Measurements from ENCODE around the gene TPPP.
"Not testable (repeated sequence)": the region's sequence is repeated elsewhere in the genome, so short reads cannot be mapped to it uniquely, and the experiment has no call there.

TPPP gene

DNA sequence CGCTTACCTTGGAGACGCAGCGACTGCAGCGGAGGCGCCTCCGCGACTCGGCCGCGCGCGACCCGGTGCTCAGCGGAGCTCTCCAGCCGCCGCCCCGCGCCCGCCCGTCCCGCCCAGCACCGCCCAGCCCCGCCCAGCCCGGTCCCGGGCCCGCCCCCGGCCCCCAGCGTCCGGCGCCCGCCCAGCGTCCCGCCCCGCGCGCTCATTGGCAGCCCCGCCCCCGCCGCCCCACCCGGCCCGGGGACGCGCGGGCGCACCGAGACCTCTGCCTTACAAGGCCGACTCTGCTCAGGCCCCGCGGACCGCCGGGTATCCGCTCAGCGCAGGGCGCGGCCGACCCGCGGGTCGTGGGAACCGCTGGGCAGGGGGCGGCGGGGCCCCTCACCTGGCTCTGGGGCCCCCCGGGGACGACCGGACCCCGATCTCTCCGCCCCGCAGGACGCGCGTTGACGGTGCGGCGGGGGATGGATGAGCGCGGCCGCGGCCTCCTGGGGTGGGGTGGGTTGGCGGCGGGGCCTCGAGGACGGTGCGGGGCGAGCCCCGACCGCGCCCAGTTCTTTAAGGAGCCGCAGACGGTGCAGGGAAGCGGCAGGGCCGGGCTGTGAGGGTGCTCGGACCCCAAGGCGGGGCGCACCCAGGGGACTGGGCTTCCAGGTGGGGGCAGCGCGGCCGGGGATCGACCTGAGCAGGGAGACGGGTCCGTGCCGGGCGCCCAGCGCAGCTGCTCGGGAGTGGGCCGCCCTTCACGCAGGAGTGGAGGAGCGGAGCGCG, at the start of gene TPPP:
Gene TPPP, minus strand, starts transcription at position 82 of the 771 bp plus-strand sequence. CDS start 15,292 bp downstream, outside the sequence.
- Histone ChIP-seq H2AFZ (ENCODE audit: low read length) (peak within 1 kb of the TSS; percentile 89), H3K9ac (ENCODE audit: low read length) (peak within 1 kb of the TSS; percentile 65; the same call in 1 of the 2 replicates)

DNA sequence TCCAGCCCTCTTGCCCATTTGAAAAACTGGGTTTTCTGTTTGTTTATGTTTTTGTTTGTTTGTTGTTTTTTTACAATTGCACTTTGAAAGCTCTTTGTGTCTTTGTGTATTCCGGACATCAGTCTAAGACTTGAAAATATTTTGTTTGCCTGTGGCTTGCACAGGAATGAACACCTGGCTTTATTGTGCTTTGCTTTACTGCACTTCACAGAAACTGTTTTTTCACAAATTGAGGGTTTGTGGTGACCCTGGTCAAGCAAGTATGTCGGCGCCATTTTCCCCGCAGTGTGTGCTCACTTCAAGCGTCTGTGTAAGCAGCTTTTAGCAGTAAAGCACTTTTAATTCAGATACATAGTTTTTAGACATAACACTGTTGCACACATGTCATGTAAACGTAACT, 49.1 kb upstream of the TPPP start:
- H4K20me1 ChIP-seq (ENCODE audit: insufficient read depth, low read length); H3K36me3 ChIP-seq (replicated peaks; ENCODE audit: insufficient read depth, low read length); H3K79me2 ChIP-seq (ENCODE audit: low read length); H3K4me3 ChIP-seq (ENCODE audit: low read length); H3K9me2 ChIP-seq (replicated peaks; ENCODE audit: insufficient read depth, low read length); H3K4me1 ChIP-seq (ENCODE audit: low read length); H3K9ac ChIP-seq (ENCODE audit: low read length); H3K27me3 ChIP-seq (replicated peaks; ENCODE audit: insufficient read depth, low read length); H3K9me3 ChIP-seq (replicated peaks; ENCODE audit: insufficient read depth, low read length); H3F3A ChIP-seq (ENCODE audit: insufficient read depth, low read length): not testable (repeated sequence)
- Histone ChIP-seq H3K27ac (ENCODE audit: low read length) (peak overlapping the region; percentile 38; the same call in 1 of the 2 replicates), H3K4me2 (ENCODE audit: low read depth, low read length) (peak overlapping the region; percentile 49; the same call in 1 of the 2 replicates), H2AFZ (ENCODE audit: low read length) (peak overlapping the region; percentile 16; the same call in 1 of the 2 replicates)
- DNase-seq = peak; percentile 85

More for the DNA sequence above, at the start of gene TPPP:
- not testable (repeated sequence) for H3K79me2 ChIP-seq (ENCODE audit: low read length); H3K9me2 ChIP-seq (replicated peaks; ENCODE audit: insufficient read depth, low read length); H3K36me3 ChIP-seq (replicated peaks; ENCODE audit: insufficient read depth, low read length); H3K27ac ChIP-seq (ENCODE audit: low read length); H3F3A ChIP-seq (ENCODE audit: insufficient read depth, low read length); H3K4me1 ChIP-seq (ENCODE audit: low read length); H3K27me3 ChIP-seq (replicated peaks; ENCODE audit: insufficient read depth, low read length); H4K20me1 ChIP-seq (ENCODE audit: insufficient read depth, low read length); H3K9me3 ChIP-seq (replicated peaks; ENCODE audit: insufficient read depth, low read length)
- Histone ChIP-seq H3K4me3 (ENCODE audit: low read length) (peak within 1 kb of the TSS; percentile 64), H3K4me2 (ENCODE audit: low read depth, low read length) (peak within 1 kb of the TSS; percentile 84)
- peak; percentile 90 for DNase-seq

DNA sequence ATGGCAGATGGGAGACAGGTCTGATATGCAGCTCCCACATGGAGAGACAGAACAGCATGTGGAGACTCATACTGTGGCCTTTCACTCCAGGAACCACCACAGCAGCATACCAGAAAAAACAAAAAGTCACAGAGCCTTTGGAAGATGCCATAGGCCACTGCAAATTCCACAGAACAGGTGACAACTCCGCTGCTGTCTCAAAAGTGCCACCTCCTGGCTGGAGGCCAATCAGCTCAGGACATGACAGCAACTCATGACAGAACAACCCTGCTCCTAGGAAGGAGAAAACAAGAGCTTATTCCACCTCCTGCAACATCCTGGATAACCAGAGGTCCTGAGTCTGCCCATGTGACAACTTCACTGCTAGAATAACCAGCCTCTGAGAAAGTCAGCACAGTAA, 41.0 kb upstream of the TPPP start:
- H4K20me1 ChIP-seq (ENCODE audit: insufficient read depth, low read length); DNase-seq; H3K27me3 ChIP-seq (replicated peaks; ENCODE audit: insufficient read depth, low read length); H3K4me3 ChIP-seq (ENCODE audit: low read length); H3K9ac ChIP-seq (ENCODE audit: low read length); H2AFZ ChIP-seq (ENCODE audit: low read length); H3F3A ChIP-seq (ENCODE audit: insufficient read depth, low read length); H3K79me2 ChIP-seq (ENCODE audit: low read length); H3K27ac ChIP-seq (ENCODE audit: low read length); H3K36me3 ChIP-seq (replicated peaks; ENCODE audit: insufficient read depth, low read length); H3K4me1 ChIP-seq (ENCODE audit: low read length); H3K4me2 ChIP-seq (ENCODE audit: low read depth, low read length); H3K9me2 ChIP-seq (replicated peaks; ENCODE audit: insufficient read depth, low read length); H3K9me3 ChIP-seq (replicated peaks; ENCODE audit: insufficient read depth, low read length): not testable (repeated sequence)

DNA sequence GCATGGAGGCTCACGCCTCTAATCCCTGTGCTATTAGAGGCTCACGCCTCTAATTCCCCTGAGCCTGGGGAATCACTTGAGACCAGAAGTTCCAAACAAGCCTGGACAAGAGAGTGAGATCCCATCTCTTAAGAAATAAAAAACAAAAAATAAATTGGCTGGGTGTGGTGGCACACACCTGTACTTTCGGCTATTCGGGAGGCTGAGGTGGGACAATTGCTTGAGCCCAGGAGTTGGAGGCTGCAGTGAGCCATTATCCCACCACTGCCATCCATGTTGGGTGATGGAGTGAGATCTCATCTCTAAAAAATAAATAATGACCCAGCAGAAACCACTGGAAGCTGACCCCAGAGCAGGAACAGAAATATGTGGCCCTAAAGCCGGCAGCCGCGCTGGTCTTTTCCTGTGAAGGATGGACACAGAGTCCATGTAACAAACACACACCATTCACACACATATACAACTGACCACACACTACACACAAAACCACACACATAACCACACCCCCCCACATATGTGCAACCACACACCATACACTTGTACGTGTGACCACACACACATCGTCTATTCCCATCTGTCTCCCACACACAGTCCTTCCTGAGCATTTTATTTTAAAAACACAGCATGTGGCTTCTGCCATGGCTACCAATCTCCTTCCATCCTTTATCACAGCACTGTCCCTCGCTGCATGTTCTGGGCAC, 39.8 kb upstream of the TPPP start:
- not testable (repeated sequence) for H3K27ac ChIP-seq (ENCODE audit: low read length); H3K79me2 ChIP-seq (ENCODE audit: low read length); H3K27me3 ChIP-seq (replicated peaks; ENCODE audit: insufficient read depth, low read length); H4K20me1 ChIP-seq (ENCODE audit: insufficient read depth, low read length); H3K9ac ChIP-seq (ENCODE audit: low read length); H3K4me1 ChIP-seq (ENCODE audit: low read length); H2AFZ ChIP-seq (ENCODE audit: low read length); H3K4me3 ChIP-seq (ENCODE audit: low read length); DNase-seq; H3K4me2 ChIP-seq (ENCODE audit: low read depth, low read length); H3K9me2 ChIP-seq (replicated peaks; ENCODE audit: insufficient read depth, low read length); H3K9me3 ChIP-seq (replicated peaks; ENCODE audit: insufficient read depth, low read length); H3F3A ChIP-seq (ENCODE audit: insufficient read depth, low read length); H3K36me3 ChIP-seq (replicated peaks; ENCODE audit: insufficient read depth, low read length)

DNA sequence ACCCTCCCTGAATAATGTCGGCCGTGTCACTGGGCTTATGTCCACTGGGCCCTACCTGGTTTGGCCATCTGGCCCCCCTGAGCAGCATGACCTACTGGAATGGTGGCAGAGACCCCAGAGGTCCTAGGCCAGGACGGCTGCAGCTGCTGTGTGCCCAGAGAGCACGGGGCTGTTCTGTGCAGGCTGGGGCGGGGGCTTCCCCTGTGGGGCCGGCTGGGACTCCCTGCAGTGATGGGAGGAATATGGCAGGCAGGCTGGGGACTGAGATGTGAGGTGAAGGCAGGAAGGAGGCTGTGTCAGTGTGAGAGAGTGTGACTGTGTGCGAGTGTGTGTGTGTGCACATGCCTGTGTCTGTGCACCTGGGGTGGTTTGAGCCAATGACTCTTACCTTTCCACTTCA, 36.1 kb upstream of the TPPP start:
- H3K4me2 ChIP-seq (ENCODE audit: low read depth, low read length); H4K20me1 ChIP-seq (ENCODE audit: insufficient read depth, low read length); H3K36me3 ChIP-seq (replicated peaks; ENCODE audit: insufficient read depth, low read length); H3K9me3 ChIP-seq (replicated peaks; ENCODE audit: insufficient read depth, low read length); DNase-seq; H3K9me2 ChIP-seq (replicated peaks; ENCODE audit: insufficient read depth, low read length); H2AFZ ChIP-seq (ENCODE audit: low read length); H3K27ac ChIP-seq (ENCODE audit: low read length); H3K79me2 ChIP-seq (ENCODE audit: low read length); H3K4me1 ChIP-seq (ENCODE audit: low read length); H3K9ac ChIP-seq (ENCODE audit: low read length); H3K27me3 ChIP-seq (replicated peaks; ENCODE audit: insufficient read depth, low read length); H3K4me3 ChIP-seq (ENCODE audit: low read length); H3F3A ChIP-seq (ENCODE audit: insufficient read depth, low read length): not testable (repeated sequence)

DNA sequence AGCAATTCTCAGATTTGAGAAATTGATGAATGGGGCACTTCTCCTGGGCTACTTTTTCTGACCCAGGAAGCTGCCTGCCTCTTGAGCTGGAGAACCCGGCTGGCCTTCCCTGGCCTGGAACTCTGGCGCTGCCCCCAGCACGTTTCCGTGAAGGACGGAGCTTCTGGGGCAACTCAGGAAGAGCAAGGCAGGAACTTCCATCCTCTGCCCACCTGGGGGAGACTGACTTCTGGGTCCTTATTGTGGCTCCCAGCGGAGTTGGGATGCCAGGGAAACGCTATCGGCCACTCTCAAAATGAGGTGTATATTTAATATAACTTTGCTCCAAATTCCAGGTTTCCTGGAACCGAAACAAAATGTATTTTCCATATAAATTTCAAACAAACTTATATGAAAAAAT, 33.9 kb upstream of the TPPP start:
- not testable (repeated sequence) for H3K4me1 ChIP-seq (ENCODE audit: low read length); H3F3A ChIP-seq (ENCODE audit: insufficient read depth, low read length); H3K36me3 ChIP-seq (replicated peaks; ENCODE audit: insufficient read depth, low read length); H3K4me3 ChIP-seq (ENCODE audit: low read length); H3K9me2 ChIP-seq (replicated peaks; ENCODE audit: insufficient read depth, low read length); DNase-seq; H2AFZ ChIP-seq (ENCODE audit: low read length); H3K27me3 ChIP-seq (replicated peaks; ENCODE audit: insufficient read depth, low read length); H3K4me2 ChIP-seq (ENCODE audit: low read depth, low read length); H3K9me3 ChIP-seq (replicated peaks; ENCODE audit: insufficient read depth, low read length); H3K79me2 ChIP-seq (ENCODE audit: low read length); H3K9ac ChIP-seq (ENCODE audit: low read length); H4K20me1 ChIP-seq (ENCODE audit: insufficient read depth, low read length); H3K27ac ChIP-seq (ENCODE audit: low read length)

DNA sequence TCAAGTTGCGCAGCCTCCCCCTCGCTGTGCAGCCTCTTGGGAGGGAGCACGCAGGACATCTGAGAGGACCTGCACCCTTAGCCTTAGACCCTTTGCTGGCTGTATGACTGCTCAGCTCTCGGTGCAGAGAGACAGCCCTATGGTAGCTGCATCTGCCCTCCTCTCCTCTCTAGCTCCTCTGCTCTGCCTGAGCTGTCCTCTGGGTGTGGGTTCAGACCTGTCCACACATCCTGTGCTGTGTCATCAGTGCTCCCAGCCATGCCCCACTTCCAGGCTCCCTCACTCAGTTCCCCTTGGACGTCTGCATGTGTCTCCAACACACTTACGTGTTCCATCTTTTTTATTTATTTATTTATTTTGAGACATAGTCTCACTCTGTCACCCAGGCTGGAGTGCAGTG, 30.7 kb upstream of the TPPP start:
- not testable (repeated sequence) for DNase-seq; H3K9ac ChIP-seq (ENCODE audit: low read length); H3F3A ChIP-seq (ENCODE audit: insufficient read depth, low read length)

DNA sequence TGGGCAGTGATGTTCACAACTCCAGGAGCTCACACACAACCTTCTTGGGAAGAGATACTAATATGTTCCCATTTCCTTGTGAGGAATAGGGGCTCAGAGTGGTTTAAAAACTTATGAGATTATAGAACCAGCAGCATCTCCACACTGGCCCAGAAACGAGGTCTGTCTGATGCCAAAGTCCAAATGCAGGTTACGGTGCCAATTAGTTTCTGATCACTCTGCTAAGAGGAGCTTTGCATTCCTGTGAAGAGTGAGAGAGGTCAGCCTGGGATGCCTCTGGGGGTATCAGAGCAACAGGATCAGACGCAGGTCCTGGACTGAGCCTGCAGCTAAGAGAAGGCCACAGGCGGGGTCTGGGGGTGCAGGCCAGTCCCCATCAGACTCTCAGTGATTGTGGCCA, 30.2 kb upstream of the TPPP start:
- H3K36me3 ChIP-seq (replicated peaks; ENCODE audit: insufficient read depth, low read length); H3K79me2 ChIP-seq (ENCODE audit: low read length); H2AFZ ChIP-seq (ENCODE audit: low read length); H3K9ac ChIP-seq (ENCODE audit: low read length); H3K27ac ChIP-seq (ENCODE audit: low read length); H3K9me2 ChIP-seq (replicated peaks; ENCODE audit: insufficient read depth, low read length); H3K4me2 ChIP-seq (ENCODE audit: low read depth, low read length); H4K20me1 ChIP-seq (ENCODE audit: insufficient read depth, low read length); H3F3A ChIP-seq (ENCODE audit: insufficient read depth, low read length); DNase-seq; H3K27me3 ChIP-seq (replicated peaks; ENCODE audit: insufficient read depth, low read length); H3K4me1 ChIP-seq (ENCODE audit: low read length); H3K9me3 ChIP-seq (replicated peaks; ENCODE audit: insufficient read depth, low read length); H3K4me3 ChIP-seq (ENCODE audit: low read length): not testable (repeated sequence)

More for the DNA sequence above, 30.7 kb upstream of the TPPP start:
- not testable (repeated sequence) for H3K4me2 ChIP-seq (ENCODE audit: low read depth, low read length); H3K79me2 ChIP-seq (ENCODE audit: low read length); H3K4me3 ChIP-seq (ENCODE audit: low read length); H3K4me1 ChIP-seq (ENCODE audit: low read length); H3K27me3 ChIP-seq (replicated peaks; ENCODE audit: insufficient read depth, low read length); H3K27ac ChIP-seq (ENCODE audit: low read length); H3K36me3 ChIP-seq (replicated peaks; ENCODE audit: insufficient read depth, low read length); H3K9me3 ChIP-seq (replicated peaks; ENCODE audit: insufficient read depth, low read length); H2AFZ ChIP-seq (ENCODE audit: low read length); H4K20me1 ChIP-seq (ENCODE audit: insufficient read depth, low read length); H3K9me2 ChIP-seq (replicated peaks; ENCODE audit: insufficient read depth, low read length)
